T-helper 9 cell (primary cell): ENCODE data around the gene FANCC.
"Not testable (repeated sequence)": the region's sequence is repeated elsewhere in the genome, so short reads cannot be mapped to it uniquely, and the experiment has no call there.

Source experiments
- DNase-seq: peaks from one replicate; pipeline ENCODE4 v3.0.0-alpha.2; 2020

The FANCC gene

DNA sequence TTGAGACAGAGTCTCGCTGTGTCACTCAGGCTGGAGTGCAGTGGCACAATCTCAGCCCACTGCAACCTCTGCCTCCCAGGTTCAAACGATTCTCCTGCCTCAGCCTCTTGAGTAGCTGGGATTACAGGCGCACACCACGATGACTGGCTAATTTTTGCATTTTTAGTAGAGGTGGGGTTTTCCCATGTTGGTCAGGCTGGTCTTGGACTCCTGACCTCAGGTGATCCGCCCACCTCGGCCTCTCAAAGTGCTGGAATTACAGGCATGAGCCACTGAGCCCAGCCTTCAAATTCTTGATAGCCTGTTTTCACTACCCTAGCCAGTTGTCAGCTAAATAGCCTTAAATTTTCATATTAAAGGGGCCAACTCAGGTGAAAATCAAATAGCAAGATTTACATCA lies 11.6 kb upstream of the FANCC start:
- DNase-seq: not testable (repeated sequence)

GRCh38 chr9:95327239-95327865 lies 9.8 kb upstream of the FANCC start:
- no peak for DNase-seq

GRCh38 chr9:95325221-95325620 lies 7.7 kb upstream of the FANCC start:
- no peak for DNase-seq

DNA sequence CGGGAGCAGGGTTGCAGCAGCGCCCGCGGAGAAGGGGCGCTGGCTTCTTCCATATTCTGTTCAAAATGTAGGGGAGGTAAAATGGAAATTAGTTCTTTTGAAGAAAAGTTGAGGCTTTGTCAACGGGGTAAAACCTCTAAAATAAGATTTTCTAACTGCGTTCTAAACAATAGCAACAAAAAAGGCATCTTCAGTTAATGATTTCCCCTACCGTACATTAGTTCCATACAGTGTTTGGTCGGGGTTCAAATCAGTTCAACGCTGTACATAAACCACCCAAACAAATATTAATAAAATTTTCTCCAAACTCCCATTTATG lies 343 bp upstream of the FANCC start:
- DNase-seq: no peak

DNA sequence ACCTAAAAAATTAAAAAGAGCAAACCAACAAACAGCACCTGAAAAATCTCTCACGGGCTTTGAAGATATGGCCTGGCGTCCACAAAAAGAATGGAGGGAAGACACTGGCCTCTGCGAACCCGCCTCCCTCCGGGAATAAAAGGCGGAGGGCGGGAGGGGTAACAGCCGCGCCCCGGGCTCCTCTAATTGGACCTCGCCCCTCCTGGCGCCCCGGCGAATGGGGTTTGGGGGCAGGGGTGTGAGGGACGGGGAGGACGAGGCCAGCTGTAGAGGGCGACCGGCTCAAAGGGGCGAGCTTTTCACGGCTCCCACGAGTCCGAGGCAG lies 753 bp downstream of the FANCC start:
- no peak for DNase-seq

DNA sequence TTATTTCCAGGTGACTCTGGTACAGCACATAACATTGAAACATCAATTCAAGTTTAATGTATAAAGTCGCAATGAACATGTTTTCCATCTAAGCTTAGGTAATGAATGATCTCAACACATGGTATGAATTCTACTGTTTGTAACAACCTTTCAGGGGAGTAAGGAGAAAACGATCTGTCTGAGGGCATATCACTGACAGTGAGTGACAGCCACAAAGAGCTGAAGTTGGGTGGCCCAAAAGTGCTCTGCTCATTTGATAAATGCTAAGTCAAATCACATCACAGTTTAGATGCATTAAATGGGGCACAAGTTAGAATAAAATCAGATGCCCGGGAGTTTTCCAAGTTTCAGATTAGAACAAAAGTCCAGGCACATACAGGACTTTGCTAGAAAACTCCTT lies 1.2 kb downstream of the FANCC start:
- no peak for DNase-seq

DNA sequence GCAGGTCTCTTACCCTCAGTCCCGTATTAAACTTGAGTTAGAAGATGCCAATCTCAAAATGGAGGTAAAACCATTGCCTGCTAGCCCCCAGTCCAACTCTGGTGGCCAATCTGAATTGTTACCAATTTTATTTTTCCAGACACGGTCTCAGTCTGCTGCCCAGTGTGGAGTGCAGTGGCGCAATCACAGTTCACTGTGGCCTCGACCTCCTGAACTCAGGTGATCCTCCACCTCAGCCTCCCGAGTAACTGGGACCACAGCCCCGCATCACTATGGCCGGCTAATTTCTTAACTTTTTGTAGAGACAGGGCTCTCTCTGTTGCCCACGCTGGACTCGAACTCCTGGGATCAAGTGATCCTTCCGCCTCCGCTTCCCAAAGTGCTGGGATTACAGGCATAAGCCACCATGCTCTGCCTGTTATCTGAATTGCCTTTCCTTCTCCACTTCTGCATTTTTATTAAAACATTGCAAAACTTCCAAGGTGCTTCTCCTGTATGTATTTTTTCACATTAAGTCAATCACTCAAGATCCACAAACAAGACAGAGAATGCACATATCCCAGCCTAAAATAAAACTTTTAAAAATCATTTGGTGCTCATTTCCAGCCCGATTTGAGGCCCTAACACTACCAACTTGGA lies 2.3 kb downstream of the FANCC start:
- DNase-seq: no peak

DNA sequence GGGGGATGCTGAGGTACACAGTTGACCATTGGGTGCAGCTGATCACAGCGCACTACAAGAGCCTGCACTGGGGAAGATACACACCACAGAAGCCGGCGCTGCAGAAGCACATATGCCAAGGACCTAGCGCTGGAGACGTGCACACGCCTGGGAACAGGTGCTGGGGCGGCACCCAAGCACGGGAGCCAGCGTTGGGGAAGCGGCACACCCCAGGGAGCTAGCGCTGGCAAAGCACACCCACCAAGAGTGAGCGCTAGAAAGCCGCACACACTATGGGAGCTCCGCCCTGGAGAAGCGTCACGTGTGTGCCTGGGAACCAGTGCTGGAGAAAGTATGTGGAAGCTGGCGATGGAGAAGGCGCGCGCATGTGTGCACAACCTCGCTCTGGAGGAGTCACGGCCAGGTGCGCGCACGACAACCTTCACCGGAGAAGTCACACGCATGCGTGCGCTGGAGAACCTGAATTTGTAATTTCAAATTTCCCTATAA lies 4.5 kb downstream of the FANCC start:
- no peak for DNase-seq

GRCh38 chr9:95311961-95312360 lies 5.5 kb downstream of the FANCC start:
- no peak for DNase-seq

DNA sequence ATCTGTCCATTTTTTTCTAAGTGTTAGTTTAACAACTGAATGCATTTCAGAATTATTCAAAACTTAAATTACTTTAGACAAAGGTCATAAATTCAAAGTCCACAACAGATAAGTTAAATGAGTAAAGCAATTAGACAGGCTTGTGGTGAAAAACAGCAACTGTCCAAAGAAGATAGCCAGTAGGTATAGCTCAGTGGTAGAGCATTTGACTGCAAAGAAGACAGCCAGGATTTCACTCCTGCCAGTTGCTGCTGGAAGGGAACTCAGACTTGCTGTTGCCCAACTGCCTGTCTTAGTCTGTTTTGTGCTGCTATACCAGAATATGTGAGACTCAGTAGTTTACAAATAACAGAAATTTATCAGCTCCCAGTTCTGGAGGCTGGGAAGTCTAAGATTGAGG lies 10.0 kb downstream of the FANCC start:
- DNase-seq: no peak

- no peak for DNase-seq
Measured at GRCh38 chr9:95306819-95307218, 10.7 kb downstream of the FANCC start.

DNA sequence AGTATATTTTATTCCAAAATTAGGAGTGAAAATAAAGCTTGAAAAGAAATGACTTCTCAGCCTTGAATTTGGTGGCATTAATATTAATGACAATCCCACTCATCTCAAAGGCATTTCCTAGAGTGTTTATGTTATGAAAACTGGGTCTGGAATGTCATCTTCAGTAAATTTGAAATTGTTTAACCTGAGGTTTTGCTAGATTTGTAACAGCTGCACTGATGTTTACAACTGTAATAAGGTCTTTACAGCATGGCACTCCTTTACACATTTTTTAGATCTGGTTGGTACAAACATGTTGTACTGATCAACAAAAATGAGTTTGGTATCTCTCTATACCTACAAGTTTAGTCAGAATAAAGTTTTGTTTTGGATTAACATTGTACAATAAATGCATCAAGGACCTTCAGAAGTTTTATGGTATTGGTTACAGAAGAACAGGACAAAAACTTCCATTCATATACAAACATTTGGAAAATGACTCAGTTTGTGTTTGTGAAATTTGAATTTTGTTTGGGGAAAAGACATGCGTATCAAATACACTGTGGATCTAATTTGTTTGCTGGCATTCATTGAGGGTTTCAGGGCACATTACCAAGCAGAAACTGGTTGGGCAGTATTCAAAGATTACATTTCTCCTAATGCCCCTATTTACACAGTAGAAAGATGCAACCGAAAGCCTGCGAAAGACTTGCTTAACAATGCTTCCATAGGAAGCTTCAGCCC lies 11.6 kb downstream of the FANCC start:
- no peak for DNase-seq

GRCh38 chr9:95302479-95302878 lies 15.0 kb downstream of the FANCC start:
- DNase-seq: no peak

- DNase-seq: no peak
Measured at GRCh38 chr9:95297760-95298159, 19.7 kb downstream of the FANCC start.

DNA sequence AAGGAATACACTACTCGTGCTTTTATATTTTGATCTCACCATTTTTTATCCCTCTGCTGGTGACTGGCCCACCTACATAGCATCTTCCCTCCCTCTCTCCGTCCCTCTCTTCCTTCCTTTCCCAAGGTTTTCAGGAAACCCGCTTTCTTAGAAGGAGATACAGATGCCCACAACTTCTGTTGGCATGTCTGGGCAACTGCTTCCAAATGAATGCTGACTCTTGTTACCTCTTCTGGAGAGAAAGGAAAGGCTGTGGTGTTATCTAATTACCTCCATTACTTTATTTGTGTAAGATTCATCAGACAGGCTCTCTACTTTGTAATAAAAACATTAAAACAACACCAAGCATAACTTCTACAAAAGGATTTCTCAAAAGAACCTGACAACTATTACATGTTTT lies 20.2 kb downstream of the FANCC start:
- DNase-seq: no peak

DNA sequence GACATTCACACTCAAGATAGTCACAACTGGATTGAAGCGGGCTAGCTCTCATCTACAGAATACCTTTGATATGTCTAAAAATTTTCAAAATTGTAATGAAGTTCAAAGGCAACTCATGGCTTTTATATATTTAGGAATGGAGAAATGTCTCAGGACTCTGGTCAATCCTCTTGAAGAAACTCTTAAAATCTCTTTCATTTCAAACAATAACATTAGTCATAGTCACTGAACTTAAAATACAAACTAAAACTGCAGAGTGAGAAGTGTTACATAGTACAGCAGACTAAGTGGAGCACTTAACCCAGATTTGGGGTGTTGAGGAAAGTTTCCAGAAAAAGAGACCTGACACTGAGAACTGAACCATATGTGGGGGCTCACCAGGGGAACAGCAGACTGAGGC lies 20.7 kb downstream of the FANCC start:
- no peak for DNase-seq

DNA sequence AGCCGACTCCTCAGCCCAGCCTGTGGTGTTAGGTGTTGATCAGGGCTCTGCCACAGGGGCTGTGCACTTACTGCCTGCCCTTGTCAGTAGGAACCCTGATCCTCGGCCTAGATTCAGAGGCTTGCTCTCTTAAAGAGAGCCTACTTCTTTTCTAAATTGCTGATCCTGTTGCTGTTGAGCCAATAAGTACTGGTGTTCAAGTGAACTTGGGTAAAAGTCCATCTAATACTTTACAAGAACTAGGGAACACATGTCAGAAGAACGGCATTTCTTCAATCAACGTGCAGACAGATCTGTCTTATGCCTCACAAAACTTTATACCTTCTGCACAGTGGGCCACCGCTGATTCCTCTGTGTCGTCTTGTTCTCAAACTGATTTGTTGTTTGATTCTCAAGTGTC lies 24.2 kb downstream of the FANCC start:
- DNase-seq: not testable (repeated sequence)

DNA sequence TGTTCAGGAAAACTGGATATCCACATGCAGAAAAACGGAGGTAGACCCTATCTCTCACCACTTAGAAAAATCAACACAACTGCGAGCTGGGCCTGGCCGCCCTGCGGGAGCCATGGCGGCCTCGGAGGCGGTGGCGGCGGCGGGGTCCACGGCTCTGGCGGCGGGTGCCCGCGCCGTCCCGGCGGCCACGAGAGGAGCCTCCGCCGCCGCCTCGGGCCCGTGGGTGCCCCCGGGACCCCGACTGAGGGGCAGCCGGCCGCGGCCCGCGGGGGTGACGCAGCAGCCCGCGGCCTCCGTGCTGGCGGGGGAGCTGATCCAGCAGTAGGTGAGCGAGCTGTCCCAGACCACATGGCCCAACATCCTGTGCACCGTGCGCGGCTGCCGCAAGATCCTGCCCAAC lies 25.3 kb downstream of the FANCC start:
- DNase-seq: no peak

DNA sequence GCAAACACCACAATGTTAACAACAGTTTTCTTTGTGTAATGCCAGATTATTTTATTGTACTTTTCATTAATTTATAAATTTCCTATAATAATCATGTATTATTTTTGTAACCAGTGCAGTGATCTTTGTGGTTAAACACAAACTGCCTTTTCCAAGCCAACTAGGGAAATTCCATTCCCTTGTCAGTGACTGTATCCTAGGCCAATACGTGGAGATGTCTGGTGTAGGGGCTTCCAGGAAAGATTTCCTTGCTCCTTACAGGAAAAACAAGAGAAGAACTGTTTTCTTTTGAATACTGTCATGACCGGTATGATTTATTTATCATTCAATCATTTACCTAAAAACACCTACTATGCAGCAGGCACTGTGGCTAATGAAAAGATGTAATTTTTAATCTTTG lies 31.4 kb downstream of the FANCC start:
- DNase-seq: no peak

- no peak for DNase-seq
Measured at GRCh38 chr9:95285307-95285706, 32.2 kb downstream of the FANCC start.

DNA sequence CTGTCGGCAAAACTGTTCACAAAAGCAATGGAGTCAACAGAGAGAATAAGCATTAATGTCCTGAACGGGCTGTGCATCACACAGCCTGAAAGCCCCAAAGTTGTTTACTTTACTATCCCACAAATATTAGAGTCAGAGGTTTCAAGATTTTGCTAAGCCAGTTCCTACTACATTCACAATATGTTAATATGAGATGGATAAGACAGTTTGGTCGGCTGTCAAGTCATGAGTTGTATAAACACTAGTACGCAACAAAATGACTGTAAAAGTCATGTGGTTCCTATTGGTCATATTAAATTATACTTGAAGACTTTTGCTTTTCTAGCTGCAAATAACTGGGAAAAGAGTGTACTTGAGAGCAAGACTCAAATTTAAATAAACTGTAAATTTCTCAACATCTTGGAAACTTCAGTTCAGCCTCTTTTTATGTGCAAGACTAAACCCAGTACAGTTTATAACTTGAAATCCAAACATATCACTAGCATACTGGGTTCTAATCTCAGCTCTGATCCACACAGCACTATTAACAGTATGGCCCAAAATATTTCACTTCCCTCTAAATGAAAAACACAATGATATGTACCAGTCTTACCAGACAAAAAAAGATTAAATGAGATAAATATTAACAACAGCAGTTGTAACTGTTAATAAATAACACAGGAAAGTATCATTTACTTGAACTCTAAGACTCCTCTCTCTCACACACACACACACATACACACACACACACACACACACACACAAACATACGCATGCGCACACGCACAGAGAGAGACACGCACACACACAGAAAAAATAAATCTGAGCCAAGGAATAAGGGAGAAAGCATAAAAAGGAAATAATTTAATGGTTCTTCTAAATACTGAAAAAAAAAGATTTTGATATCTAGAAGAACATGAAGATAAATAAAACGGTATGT lies 33.1 kb downstream of the FANCC start:
- no peak for DNase-seq

- DNase-seq: no peak
Measured at GRCh38 chr9:95283673-95284072, 33.8 kb downstream of the FANCC start.

- no peak for DNase-seq
Measured at GRCh38 chr9:95282332-95282731, 35.2 kb downstream of the FANCC start.
